Measurements from ENCODE around the gene CYB561D2.

DNA sequence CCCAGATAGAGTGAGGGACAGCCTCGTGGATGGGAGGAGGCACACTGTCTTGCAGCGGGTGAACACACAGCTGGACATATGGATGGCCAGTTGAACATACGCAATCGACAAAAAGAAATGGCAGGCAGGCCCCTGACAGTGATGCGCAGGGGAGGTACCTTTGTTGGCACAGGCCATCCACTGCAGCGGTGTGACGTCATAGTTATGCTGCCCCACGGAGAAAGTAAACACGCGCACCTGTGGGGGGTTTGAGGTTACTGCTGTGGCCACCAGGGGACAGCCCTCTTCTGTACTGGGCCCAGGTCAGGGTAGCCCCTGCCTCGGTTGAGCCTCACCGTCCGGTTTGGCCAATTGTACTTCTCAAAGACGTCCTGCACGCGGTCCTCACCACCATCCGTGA is 28.1 kb downstream of the CYB561D2 start:
- TF ChIP-seq, protein P1, sequence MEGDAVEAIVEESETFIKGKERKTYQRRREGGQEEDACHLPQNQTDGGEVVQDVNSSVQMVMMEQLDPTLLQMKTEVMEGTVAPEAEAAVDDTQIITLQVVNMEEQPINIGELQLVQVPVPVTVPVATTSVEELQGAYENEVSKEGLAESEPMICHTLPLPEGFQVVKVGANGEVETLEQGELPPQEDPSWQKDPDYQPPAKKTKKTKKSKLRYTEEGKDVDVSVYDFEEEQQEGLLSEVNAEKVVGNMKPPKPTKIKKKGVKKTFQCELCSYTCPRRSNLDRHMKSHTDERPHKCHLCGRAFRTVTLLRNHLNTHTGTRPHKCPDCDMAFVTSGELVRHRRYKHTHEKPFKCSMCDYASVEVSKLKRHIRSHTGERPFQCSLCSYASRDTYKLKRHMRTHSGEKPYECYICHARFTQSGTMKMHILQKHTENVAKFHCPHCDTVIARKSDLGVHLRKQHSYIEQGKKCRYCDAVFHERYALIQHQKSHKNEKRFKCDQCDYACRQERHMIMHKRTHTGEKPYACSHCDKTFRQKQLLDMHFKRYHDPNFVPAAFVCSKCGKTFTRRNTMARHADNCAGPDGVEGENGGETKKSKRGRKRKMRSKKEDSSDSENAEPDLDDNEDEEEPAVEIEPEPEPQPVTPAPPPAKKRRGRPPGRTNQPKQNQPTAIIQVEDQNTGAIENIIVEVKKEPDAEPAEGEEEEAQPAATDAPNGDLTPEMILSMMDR (IDR thresholded peaks at IDR 0.05 in 2 of 3, conservative IDR thresholded peaks at IDR 0.05 in 1 of 3; ENCODE audit: control insufficient read depth in 2 of 3, extremely low read depth in 1 of 3, insufficient read depth in 1 of 3, low read depth in 3 of 3, low read length in 3 of 3): no peak
- TF ChIP-seq CEBPB (IDR thresholded peaks at IDR 0.05; ENCODE audit: borderline replicate concordance in 1 of 2, low read depth in 2 of 2, low read length in 2 of 2) (no peak), JUND (IDR thresholded peaks at IDR 0.05; ENCODE audit: low read depth, low read length) (no peak), POLR2A (IDR thresholded peaks at IDR 0.05; ENCODE audit: low read depth, low read length) (no peak), TARDBP (IDR thresholded peaks at IDR 0.05; ENCODE audit: borderline replicate concordance) (no peak), SMAD1 (IDR thresholded peaks at IDR 0.05; ENCODE audit: low read depth, partially characterized antibody) (no peak)
- TF ChIP-seq, protein P2, sequence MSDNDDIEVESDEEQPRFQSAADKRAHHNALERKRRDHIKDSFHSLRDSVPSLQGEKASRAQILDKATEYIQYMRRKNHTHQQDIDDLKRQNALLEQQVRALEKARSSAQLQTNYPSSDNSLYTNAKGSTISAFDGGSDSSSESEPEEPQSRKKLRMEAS (IDR thresholded peaks at IDR 0.05; ENCODE audit: low read depth, low read length): no peak
- TF ChIP-seq, protein P3, sequence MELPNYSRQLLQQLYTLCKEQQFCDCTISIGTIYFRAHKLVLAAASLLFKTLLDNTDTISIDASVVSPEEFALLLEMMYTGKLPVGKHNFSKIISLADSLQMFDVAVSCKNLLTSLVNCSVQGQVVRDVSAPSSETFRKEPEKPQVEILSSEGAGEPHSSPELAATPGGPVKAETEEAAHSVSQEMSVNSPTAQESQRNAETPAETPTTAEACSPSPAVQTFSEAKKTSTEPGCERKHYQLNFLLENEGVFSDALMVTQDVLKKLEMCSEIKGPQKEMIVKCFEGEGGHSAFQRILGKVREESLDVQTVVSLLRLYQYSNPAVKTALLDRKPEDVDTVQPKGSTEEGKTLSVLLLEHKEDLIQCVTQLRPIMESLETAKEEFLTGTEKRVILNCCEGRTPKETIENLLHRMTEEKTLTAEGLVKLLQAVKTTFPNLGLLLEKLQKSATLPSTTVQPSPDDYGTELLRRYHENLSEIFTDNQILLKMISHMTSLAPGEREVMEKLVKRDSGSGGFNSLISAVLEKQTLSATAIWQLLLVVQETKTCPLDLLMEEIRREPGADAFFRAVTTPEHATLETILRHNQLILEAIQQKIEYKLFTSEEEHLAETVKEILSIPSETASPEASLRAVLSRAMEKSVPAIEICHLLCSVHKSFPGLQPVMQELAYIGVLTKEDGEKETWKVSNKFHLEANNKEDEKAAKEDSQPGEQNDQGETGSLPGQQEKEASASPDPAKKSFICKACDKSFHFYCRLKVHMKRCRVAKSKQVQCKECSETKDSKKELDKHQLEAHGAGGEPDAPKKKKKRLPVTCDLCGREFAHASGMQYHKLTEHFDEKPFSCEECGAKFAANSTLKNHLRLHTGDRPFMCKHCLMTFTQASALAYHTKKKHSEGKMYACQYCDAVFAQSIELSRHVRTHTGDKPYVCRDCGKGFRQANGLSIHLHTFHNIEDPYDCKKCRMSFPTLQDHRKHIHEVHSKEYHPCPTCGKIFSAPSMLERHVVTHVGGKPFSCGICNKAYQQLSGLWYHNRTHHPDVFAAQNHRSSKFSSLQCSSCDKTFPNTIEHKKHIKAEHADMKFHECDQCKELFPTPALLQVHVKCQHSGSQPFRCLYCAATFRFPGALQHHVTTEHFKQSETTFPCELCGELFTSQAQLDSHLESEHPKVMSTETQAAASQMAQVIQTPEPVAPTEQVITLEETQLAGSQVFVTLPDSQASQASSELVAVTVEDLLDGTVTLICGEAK (IDR thresholded peaks at IDR 0.05; ENCODE audit: borderline replicate concordance): no peak

Measured in GM12878 (cell line).